ENCODE measurements around the gene INPP4B. TPM values are rescaled to one million over a fixed set of nuclear protein-coding genes. Genes with fewer than 3 reads are reported as not detected.
"Not testable (repeated sequence)": the region's sequence is repeated elsewhere in the genome, so short reads cannot be mapped to it uniquely, and the experiment has no call there.

The INPP4B gene
- total RNA-seq, 1 experiment from 2014 or later, result 25.2 TPM

- peak overlapping the region; percentile 96 for H3K27ac ChIP-seq
- DNase-seq, result no peak
- no peaks in the 10 kb centered on the region for H3K9me3 ChIP-seq (replicated peaks)
- peaks cover 8% of the 10 kb centered on the region for H3K36me3 ChIP-seq
- no peaks in the 10 kb centered on the region for H3K27me3 ChIP-seq
- H3K4me3 ChIP-seq, result no peak overlapping the region
- peaks cover 16% of the 10 kb centered on the region for H3K4me1 ChIP-seq
Measured at GRCh38 chr4:142402156-142402555, 443.9 kb downstream of the INPP4B start.

DNA sequence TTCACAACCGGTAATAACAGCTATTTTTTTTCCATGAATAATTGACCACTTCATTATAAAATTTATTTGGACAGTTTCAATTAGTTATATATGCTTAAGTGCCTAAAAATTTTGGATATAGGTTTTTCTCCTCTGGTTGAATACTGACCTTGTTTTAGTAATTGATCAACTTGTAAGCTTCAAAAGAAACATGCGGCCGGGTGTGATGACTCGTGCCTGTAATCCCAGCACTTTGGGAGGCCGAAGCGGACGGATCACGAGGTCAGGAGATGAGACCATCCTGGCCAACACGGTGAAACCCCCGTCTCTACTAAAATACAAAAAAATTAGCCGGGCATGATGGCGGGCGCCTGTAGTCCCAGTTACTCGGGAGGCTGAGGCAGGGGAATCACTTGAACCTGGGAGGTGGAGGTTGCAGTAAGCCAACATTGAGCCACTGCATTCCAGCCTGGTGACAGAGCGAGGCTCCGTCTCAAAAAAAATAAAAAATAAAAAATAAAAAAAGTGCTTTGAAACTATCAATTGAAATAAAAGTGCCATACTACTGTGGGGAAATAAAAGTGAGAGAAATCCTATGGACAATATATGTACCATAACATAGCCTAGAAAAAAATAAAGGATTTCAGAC, 448.6 kb downstream of the INPP4B start:
- H3K9me3 ChIP-seq (replicated peaks); H3K27me3 ChIP-seq; DNase-seq; H3K4me3 ChIP-seq; H3K27ac ChIP-seq; H3K4me1 ChIP-seq: not testable (repeated sequence)
- peaks cover 24% of the 10 kb centered on the region for H3K36me3 ChIP-seq

GRCh38 chr4:142396279-142396678, 449.8 kb downstream of the INPP4B start:
- Histone ChIP-seq H3K27me3 (no peaks in the 10 kb centered on the region), H3K36me3 (peaks cover 22% of the 10 kb centered on the region), H3K27ac (no peak overlapping the region), H3K9me3 (replicated peaks) (no peaks in the 10 kb centered on the region), H3K4me3 (no peak overlapping the region), H3K4me1 (no peaks in the 10 kb centered on the region)
- no peak for DNase-seq

GRCh38 chr4:142393127-142393526, 453.0 kb downstream of the INPP4B start:
- Histone ChIP-seq H3K27me3 (no peaks in the 10 kb centered on the region), H3K4me3 (no peak overlapping the region), H3K27ac (no peak overlapping the region), H3K9me3 (replicated peaks) (no peaks in the 10 kb centered on the region; the same call in 1 of the 2 replicates), H3K4me1 (no peaks in the 10 kb centered on the region), H3K36me3 (peaks cover 21% of the 10 kb centered on the region)
- DNase-seq, result no peak

- H3K27ac ChIP-seq, result no peak overlapping the region
Measured at GRCh38 chr4:142386856-142387255, 459.2 kb downstream of the INPP4B start.

GRCh38 chr4:142386449-142386848, 459.7 kb downstream of the INPP4B start:
- DNase-seq, result no peak
- H3K9me3 ChIP-seq (replicated peaks), result no peaks in the 10 kb centered on the region; the same call in 1 of the 2 replicates
- H3K27ac ChIP-seq, result no peak overlapping the region
- H3K4me3 ChIP-seq, result no peak overlapping the region
- no peaks in the 10 kb centered on the region for H3K4me1 ChIP-seq
- no peaks in the 10 kb centered on the region for H3K27me3 ChIP-seq
- peaks cover 2% of the 10 kb centered on the region; the same call in 1 of the 2 replicates for H3K36me3 ChIP-seq

More at GRCh38 chr4:142386856-142387255, 459.2 kb downstream of the INPP4B start:
- Histone ChIP-seq H3K9me3 (replicated peaks) (no peaks in the 10 kb centered on the region; the same call in 1 of the 2 replicates), H3K36me3 (peaks cover 2% of the 10 kb centered on the region; the same call in 1 of the 2 replicates), H3K4me3 (no peak overlapping the region), H3K27me3 (no peaks in the 10 kb centered on the region), H3K4me1 (no peaks in the 10 kb centered on the region)
- DNase-seq, result no peak

DNA sequence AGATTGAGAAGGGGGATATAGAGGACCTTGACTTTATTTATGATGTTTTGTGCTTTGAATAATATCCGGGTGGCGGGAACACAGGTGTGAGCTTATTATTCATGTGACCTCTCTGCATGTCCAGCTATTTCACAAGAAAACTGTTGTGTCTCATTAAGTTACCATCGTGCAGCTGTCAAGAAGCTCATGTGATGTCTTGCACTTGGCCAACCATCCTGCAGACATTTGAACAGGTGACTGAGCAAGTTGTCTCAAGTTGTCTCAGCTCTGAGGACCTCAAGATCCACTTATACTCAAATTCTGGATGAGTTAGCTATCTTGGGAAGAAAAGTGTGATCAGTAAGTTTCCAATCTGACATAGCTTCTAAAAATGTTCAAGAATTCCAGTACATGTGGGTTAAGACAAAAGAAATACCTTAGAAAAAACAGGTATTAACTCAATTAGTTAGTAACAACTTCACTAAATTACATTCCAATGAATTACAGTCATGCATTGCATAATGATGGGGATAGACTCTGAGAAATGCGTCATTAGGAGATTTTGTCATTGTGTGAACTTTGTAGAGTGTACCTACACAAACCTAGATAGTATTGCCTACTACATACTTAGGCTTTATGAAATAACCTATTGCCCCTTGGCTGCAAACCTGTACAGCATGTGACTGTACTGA, 462.2 kb downstream of the INPP4B start:
- Histone ChIP-seq H3K27ac (no peak overlapping the region), H3K4me1 (peaks cover 20% of the 10 kb centered on the region), H3K4me3 (no peak overlapping the region), H3K27me3 (no peaks in the 10 kb centered on the region), H3K36me3 (no peaks in the 10 kb centered on the region; the same call in 1 of the 2 replicates), H3K9me3 (replicated peaks) (no peaks in the 10 kb centered on the region)
- DNase-seq, result no peak

DNA sequence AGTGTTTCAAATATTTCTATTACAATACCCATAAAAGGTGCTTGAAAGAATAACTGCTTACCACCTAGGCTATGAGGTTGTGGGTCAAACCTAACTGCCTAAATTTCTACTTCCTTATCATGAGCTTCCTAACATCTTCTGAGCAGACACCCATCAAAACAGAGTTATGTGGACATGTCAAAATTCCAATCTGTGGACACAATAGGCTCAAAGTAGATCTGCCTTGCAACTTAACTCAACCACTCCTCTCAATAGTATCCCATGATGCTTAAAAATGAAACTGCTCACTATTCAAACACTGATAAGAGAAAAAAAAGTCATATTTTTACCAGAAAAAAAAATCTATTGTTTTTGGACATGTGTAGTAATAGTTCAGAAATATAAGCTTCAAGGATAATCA, 462.7 kb downstream of the INPP4B start:
- peaks cover 25% of the 10 kb centered on the region for H3K4me1 ChIP-seq
- H3K9me3 ChIP-seq (replicated peaks), result no peaks in the 10 kb centered on the region
- DNase-seq, result no peak
- no peak overlapping the region for H3K27ac ChIP-seq
- no peak overlapping the region for H3K4me3 ChIP-seq
- no peaks in the 10 kb centered on the region; the same call in 1 of the 2 replicates for H3K36me3 ChIP-seq
- H3K27me3 ChIP-seq, result no peaks in the 10 kb centered on the region

- peak overlapping the region; percentile 4; the same call in 1 of the 2 replicates for H3K4me3 ChIP-seq
- H3K4me1 ChIP-seq, result peaks cover 32% of the 10 kb centered on the region
- H3K27ac ChIP-seq, result peak overlapping the region; percentile 89
- H3K9me3 ChIP-seq (replicated peaks), result no peaks in the 10 kb centered on the region
- peak in 1 of 2 experiments; percentile 27 for DNase-seq
- no peaks in the 10 kb centered on the region; the same call in 1 of the 2 replicates for H3K36me3 ChIP-seq
- no peaks in the 10 kb centered on the region for H3K27me3 ChIP-seq
Measured at GRCh38 chr4:142380052-142380602, 466.0 kb downstream of the INPP4B start.

- Histone ChIP-seq H3K27ac (peak overlapping the region; percentile 89), H3K36me3 (no peaks in the 10 kb centered on the region; the same call in 1 of the 2 replicates), H3K4me1 (peaks cover 32% of the 10 kb centered on the region), H3K9me3 (replicated peaks) (no peaks in the 10 kb centered on the region), H3K27me3 (no peaks in the 10 kb centered on the region), H3K4me3 (peak overlapping the region; percentile 4; the same call in 1 of the 2 replicates)
- DNase-seq, result peak; percentile 39 to 68
Measured at GRCh38 chr4:142379277-142380051, 466.6 kb downstream of the INPP4B start.

GRCh38 chr4:142378179-142378578, 467.9 kb downstream of the INPP4B start:
- H3K27ac ChIP-seq, result peak overlapping the region; percentile 89
- no peaks in the 10 kb centered on the region for H3K27me3 ChIP-seq
- no peak for DNase-seq
- no peaks in the 10 kb centered on the region; the same call in 1 of the 2 replicates for H3K36me3 ChIP-seq
- H3K9me3 ChIP-seq (replicated peaks), result no peaks in the 10 kb centered on the region
- H3K4me1 ChIP-seq, result peaks cover 37% of the 10 kb centered on the region
- no peak overlapping the region for H3K4me3 ChIP-seq

DNA sequence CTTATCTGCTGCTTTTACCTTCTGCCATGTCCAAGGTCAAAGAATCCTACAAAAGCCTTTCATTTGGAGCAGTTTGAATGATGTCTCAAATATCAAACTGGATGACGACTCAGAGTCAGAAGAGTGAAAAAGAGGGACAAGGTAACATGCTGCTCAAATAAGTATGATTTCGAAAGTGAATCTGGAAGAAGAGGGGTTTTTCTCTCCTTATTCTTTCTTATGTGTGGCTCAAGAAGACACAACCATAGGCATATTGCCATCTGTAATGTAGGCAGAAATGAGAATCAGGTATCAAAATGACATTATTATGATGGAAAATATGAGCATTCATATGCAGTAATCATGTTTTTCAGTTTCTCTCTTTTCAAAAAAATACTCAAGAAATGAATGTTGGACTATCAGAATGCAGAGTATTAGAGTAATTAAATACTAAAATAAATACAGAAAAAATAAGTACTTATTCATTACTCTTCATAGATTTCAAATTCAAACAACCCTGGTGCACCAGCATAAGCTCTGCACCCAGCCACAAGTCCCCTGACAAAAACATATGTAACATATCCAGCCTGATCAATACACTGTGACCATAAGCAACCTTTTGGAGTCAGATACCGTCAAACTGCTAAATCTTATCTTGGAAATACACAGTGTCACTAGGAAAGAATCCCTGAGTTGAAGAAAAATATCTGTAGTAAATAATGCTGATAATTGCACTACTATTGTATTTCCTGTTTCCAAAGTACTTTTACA, 468.6 kb downstream of the INPP4B start:
- peaks cover 37% of the 10 kb centered on the region for H3K4me1 ChIP-seq
- no peaks in the 10 kb centered on the region for H3K9me3 ChIP-seq (replicated peaks)
- H3K27ac ChIP-seq, result no peak overlapping the region
- no peak overlapping the region for H3K4me3 ChIP-seq
- H3K36me3 ChIP-seq, result no peaks in the 10 kb centered on the region
- DNase-seq, result no peak
- H3K27me3 ChIP-seq, result no peaks in the 10 kb centered on the region

DNA sequence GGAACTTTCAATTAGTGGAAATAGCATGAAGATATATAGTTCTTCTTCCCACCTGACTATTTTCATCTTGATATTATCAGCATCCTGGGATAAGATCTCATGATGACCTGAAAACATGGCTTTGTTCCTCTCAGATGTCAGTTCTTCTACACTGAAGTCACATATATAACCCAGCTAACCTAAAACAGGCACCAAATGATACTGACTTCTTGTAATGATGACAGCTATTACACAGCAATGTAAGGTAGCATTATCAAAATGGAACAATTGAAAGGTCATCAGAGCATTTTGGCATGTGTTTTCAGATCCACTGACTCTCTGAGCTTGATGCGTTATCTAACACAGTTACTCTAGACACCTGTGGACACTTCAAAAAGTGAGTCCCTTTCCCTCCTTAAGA, 469.9 kb downstream of the INPP4B start:
- no peak for DNase-seq
- Histone ChIP-seq H3K4me3 (no peak overlapping the region), H3K27ac (no peak overlapping the region), H3K4me1 (peaks cover 37% of the 10 kb centered on the region), H3K9me3 (replicated peaks) (no peaks in the 10 kb centered on the region), H3K36me3 (no peaks in the 10 kb centered on the region), H3K27me3 (no peaks in the 10 kb centered on the region)

DNA sequence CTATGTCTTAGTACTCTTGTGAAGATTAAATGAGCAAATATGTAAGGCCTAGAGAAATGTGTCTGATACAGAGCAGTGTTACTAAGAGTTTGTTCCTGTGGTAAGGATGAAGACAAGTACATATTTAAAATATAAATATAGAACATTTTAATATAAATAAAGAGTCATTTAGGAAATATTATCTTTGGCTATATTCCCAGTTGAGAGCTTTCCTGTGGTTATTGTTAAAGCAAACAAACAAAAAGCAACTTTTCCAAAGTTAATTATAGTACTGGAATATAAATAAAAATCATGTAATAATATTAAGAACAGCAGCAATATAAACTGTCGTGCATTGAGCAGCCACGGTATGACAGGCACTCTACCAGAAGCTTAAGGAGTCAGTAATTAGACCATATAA, 472.5 kb downstream of the INPP4B start:
- Histone ChIP-seq H3K4me3 (no peak overlapping the region), H3K9me3 (replicated peaks) (no peaks in the 10 kb centered on the region), H3K27me3 (no peaks in the 10 kb centered on the region), H3K27ac (no peak overlapping the region), H3K36me3 (no peaks in the 10 kb centered on the region), H3K4me1 (peaks cover 14% of the 10 kb centered on the region)
- DNase-seq, result no peak
